H9 (cell line): ENCODE measurements around the gene FADS3. TPM values are rescaled to one million over a fixed set of nuclear protein-coding genes. Genes with fewer than 3 reads are reported as not detected.

Source experiments
- DNase-seq: peaks from one replicate; pipeline ENCODE4 v3.0.0-alpha.2; 2017
- H2AFZ ChIP-seq: one replicate; pipeline ENCODE4 v1.6.1; 2013; ENCODE audit warnings: mild to moderate bottlenecking, low read length, control low read depth, moderate library complexity
- H2AK5ac ChIP-seq: 2 replicates; pipeline ENCODE4 v1.6.1; 2013; ENCODE audit warnings: low read length, control low read depth, mixed read lengths; ENCODE audit not compliant: insufficient read length
- H2BK120ac ChIP-seq: one replicate; pipeline ENCODE4 v1.6.1; 2013; ENCODE audit warnings: low read depth, mild to moderate bottlenecking, low read length, control low read depth, inconsistent platforms; ENCODE audit not compliant: poor library complexity, severe bottlenecking
- H2BK12ac ChIP-seq: 2 replicates; pipeline ENCODE4 v1.6.1; 2013; ENCODE audit warnings: low read length, control low read depth, mixed read lengths, low read depth; ENCODE audit not compliant: insufficient read length
- H2BK15ac ChIP-seq: 2 replicates; pipeline ENCODE4 v1.6.1; 2013; ENCODE audit warnings: low read depth, low read length, control low read depth
- H2BK20ac ChIP-seq: one replicate; pipeline ENCODE4 v1.6.1; 2013; ENCODE audit warnings: low read depth, mild to moderate bottlenecking, low read length, control low read depth, inconsistent platforms; ENCODE audit not compliant: poor library complexity, severe bottlenecking
- H2BK5ac ChIP-seq: 2 replicates; pipeline ENCODE4 v1.6.1; 2013; ENCODE audit warnings: low read length, control low read depth, mixed read lengths; ENCODE audit not compliant: insufficient read length
- H3K14ac ChIP-seq: 2 replicates; pipeline ENCODE4 v1.6.1; 2013; ENCODE audit warnings: low read length, control low read depth; ENCODE audit not compliant: insufficient read depth
- H3K18ac ChIP-seq: 2 replicates; pipeline ENCODE4 v1.6.1; 2013; ENCODE audit warnings: low read depth, mild to moderate bottlenecking, mixed read lengths, low read length, control low read depth; ENCODE audit not compliant: insufficient read length
- H3K23ac ChIP-seq: 2 replicates; pipeline ENCODE4 v1.6.1; 2013; ENCODE audit warnings: low read length, control low read depth, mixed read lengths, low read depth; ENCODE audit not compliant: insufficient read length
- H3K23me2 ChIP-seq: 2 replicates; pipeline ENCODE4 v1.6.1; 2013; ENCODE audit warnings: low read depth, mild to moderate bottlenecking, mixed read lengths, low read length, control low read depth; ENCODE audit not compliant: insufficient read length, poor library complexity, severe bottlenecking
- H3K27ac ChIP-seq: 2 replicates; pipeline ENCODE4 v1.5.1; 2013; ENCODE audit warnings: low read length, control low read depth, mixed read lengths, low read depth; ENCODE audit not compliant: insufficient read length
- H3K27me3 ChIP-seq: 2 replicates; pipeline ENCODE4 v1.6.1; 2013; ENCODE audit warnings: low read length, control low read depth, inconsistent platforms; ENCODE audit not compliant: insufficient read depth
- H3K4ac ChIP-seq: 2 replicates; pipeline ENCODE4 v1.6.1; 2013; ENCODE audit warnings: low read depth, mild to moderate bottlenecking, control low read depth, inconsistent platforms, low read length, moderate library complexity
- H3K4me1 ChIP-seq: 2 replicates; pipeline ENCODE4 v1.6.1; 2013; ENCODE audit warnings: low read length, control low read depth, inconsistent platforms; ENCODE audit not compliant: insufficient read depth
- H3K4me2 ChIP-seq: 2 replicates; pipeline ENCODE4 v1.6.1; 2013; ENCODE audit warnings: low read length, control low read depth, mixed read lengths; ENCODE audit not compliant: insufficient read length, insufficient read depth
- H3K56ac ChIP-seq: 2 replicates; pipeline ENCODE4 v1.6.1; 2013; ENCODE audit warnings: low read depth, mild to moderate bottlenecking, mixed read lengths, low read length, control low read depth; ENCODE audit not compliant: insufficient read length
- H3K79me1 ChIP-seq: 2 replicates; pipeline ENCODE4 v1.6.1; 2013; ENCODE audit warnings: low read depth, mild to moderate bottlenecking, moderate library complexity, low read length, control low read depth, inconsistent platforms; ENCODE audit not compliant: insufficient read depth, poor library complexity, severe bottlenecking
- H3K79me2 ChIP-seq: 2 replicates; pipeline ENCODE4 v1.6.1; 2013; ENCODE audit warnings: low read length, control low read depth, inconsistent platforms; ENCODE audit not compliant: insufficient read depth
- H3K9ac ChIP-seq: 2 replicates; pipeline ENCODE4 v1.6.1; 2013; ENCODE audit warnings: low read length, control low read depth, mixed read lengths; ENCODE audit not compliant: insufficient read length; ENCODE audit errors: extremely low read depth
- H3K9me3 ChIP-seq: one replicate; pipeline ENCODE4 v1.6.1; 2013; ENCODE audit warnings: low read depth, low read length, inconsistent platforms; ENCODE audit not compliant: control insufficient read depth
- H3T11ph ChIP-seq: one replicate; pipeline ENCODE4 v1.6.1; 2013; ENCODE audit warnings: mild to moderate bottlenecking, low read length, control low read depth, inconsistent platforms
- H4K20me1 ChIP-seq: one replicate; pipeline ENCODE4 v1.6.1; 2013; ENCODE audit not compliant: control insufficient read depth, insufficient read length, insufficient read depth
- H4K5ac ChIP-seq: 2 replicates; pipeline ENCODE4 v1.6.1; 2013; ENCODE audit warnings: low read depth, mild to moderate bottlenecking, mixed read lengths, low read length, control low read depth; ENCODE audit not compliant: insufficient read length
- H4K8ac ChIP-seq: replicated peaks from 2 replicates; pipeline ENCODE4 v1.6.1; 2013; ENCODE audit warnings: low read length, control low read depth, mixed read lengths, low read depth; ENCODE audit not compliant: insufficient read length
- H4K91ac ChIP-seq: 2 replicates; pipeline ENCODE4 v1.6.1; 2013; ENCODE audit warnings: low read depth, mild to moderate bottlenecking, moderate library complexity, mixed read lengths, low read length, control low read depth; ENCODE audit not compliant: insufficient read length
- H3K27ac Mint-ChIP-seq, 3 experiments: 2 replicates in 2 of 3; 3 replicates in 1 of 3; pipeline ENCODE4 v1.8.0; 2020 to 2021; ENCODE audit warnings: mixed read lengths in 3 of 3, mild to moderate bottlenecking in 1 of 3, moderate library complexity in 1 of 3
- H3K27me3 Mint-ChIP-seq: 2 replicates; pipeline ENCODE4 v1.8.0; 2021; ENCODE audit warnings: low read depth, mild to moderate bottlenecking, moderate library complexity, mixed read lengths
- H3K36me3 Mint-ChIP-seq, 3 experiments: 2 replicates in 2 of 3; 3 replicates in 1 of 3; pipeline ENCODE4 v1.8.0; 2020 to 2021; ENCODE audit warnings: low read depth in 3 of 3, mixed read lengths in 3 of 3; ENCODE audit not compliant: insufficient read depth in 1 of 3
- H3K4me1 Mint-ChIP-seq, 2 experiments: 2 replicates each; pipeline ENCODE4 v1.8.0; 2020; ENCODE audit warnings: mixed read lengths in 2 of 2
- H3K4me3 Mint-ChIP-seq, 2 experiments: 2 replicates in 1 of 2; 3 replicates in 1 of 2; pipeline ENCODE4 v1.8.0; 2020 to 2021; ENCODE audit warnings: mild to moderate bottlenecking in 2 of 2, mixed read lengths in 2 of 2, moderate library complexity in 1 of 2
- H3K9me3 Mint-ChIP-seq, 2 experiments: 2 replicates in 1 of 2; 3 replicates in 1 of 2; pipeline ENCODE4 v1.8.0; 2020; ENCODE audit warnings: mild to moderate bottlenecking in 2 of 2, mixed read lengths in 2 of 2, moderate library complexity in 1 of 2
- CTCF ChIP-seq: fragments of 200-600 bp; sonication (generic); conservative IDR thresholded peaks from 3 replicates; pipeline ENCODE4 v1.8.0; 2021; ENCODE audit warnings: antibody characterized with exemption, mild to moderate bottlenecking
- WGBS: extraction: QIAGEN DNeasy Blood & Tissue Kit; methylation state at CpG from one replicate; pipeline ENCODE4 v1.1.7; 2013; ENCODE audit warnings: missing lambda C conversion rate, low lambda C conversion rate, mixed read lengths; ENCODE audit not compliant: insufficient read length; ENCODE audit errors: extremely low coverage; 5-methylcytosine and 5-hydroxymethylcytosine counted together
- total RNA-seq: library from RNA; stranded (reverse); gene quantifications from 2 replicates; pipeline ENCODE4 v1.2.1, GENCODE V29; 2021

The FADS3 gene
- total RNA-seq, 1 experiment from 2014 or later: 34.9 TPM

DNA sequence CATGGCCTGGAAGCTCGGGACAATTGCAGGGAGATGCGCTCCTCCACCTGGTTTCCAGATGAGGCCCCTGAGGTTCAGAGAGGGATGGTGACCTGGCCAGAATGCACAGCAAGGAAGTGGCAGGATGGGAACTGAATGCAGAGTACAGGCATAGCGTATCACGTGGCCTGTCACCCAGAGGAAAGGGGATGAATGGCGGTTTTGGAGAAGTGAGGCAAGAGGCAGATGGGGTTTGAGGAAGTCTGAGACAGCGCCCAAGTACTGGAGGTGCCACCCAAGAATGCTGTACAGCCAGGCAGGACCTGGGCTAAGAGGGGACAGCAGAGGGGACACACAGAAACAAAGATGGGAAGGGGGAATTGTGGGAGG, 21.2 kb upstream of the FADS3 start:
- TF ChIP-seq CTCF: no peak
- Histone ChIP-seq H3K9me3 (no peaks in the 10 kb centered on the region), H2BK20ac (no peak overlapping the region), H3K4me1 (no peaks in the 10 kb centered on the region; the same call in 1 of the 2 replicates), H3K18ac (no peak overlapping the region), H3K56ac (no peak overlapping the region), H3K79me1 (no peaks in the 10 kb centered on the region), H3K79me2 (no peaks in the 10 kb centered on the region), H3K4me2 (no peak overlapping the region), H2BK12ac (no peak overlapping the region), H4K5ac (no peak overlapping the region), H3K23ac (no peak overlapping the region), H3K27me3 (no peaks in the 10 kb centered on the region; the same call in 1 of the 2 replicates), H3K4ac (no peak overlapping the region), H3K27ac (no peak overlapping the region), H2AK5ac (no peak overlapping the region), H2BK15ac (no peak overlapping the region), H3T11ph (no peak overlapping the region), H2AFZ (no peak overlapping the region), H3K23me2 (peaks cover 3% of the 10 kb centered on the region), H4K8ac (no peak overlapping the region), H2BK5ac (no peak overlapping the region), H4K91ac (no peak overlapping the region), H4K20me1 (no peaks in the 10 kb centered on the region), H3K9ac (no peak overlapping the region), H3K14ac (no peak overlapping the region), H2BK120ac (no peak overlapping the region)
- Mint-ChIP-seq H3K27me3 (peaks cover 28% of the 10 kb centered on the region), H3K36me3 (no peaks in the 10 kb centered on the region), H3K4me3 (no peak overlapping the region), H3K27ac (peak overlapping the region in 1 of 3 experiments; percentile 11; a peak in 1 of 7 replicates), H3K9me3 (no peaks in the 10 kb centered on the region), H3K4me1 (peaks cover 7 to 26% of the 10 kb centered on the region in 2 experiments)
- WGBS: no CpG with 5 or more reads among the region's 6 CpGs
- DNase-seq: no peak
